Osteocyte (in vitro differentiated cells): ENCODE data around the gene ADCY3. TPM values are rescaled to one million over a fixed set of nuclear protein-coding genes. Genes with fewer than 3 reads are reported as not detected.

Experiments
- DNase-seq: peaks from one replicate; pipeline ENCODE4 v3.0.0; 2021; ENCODE audit warnings: mixed read lengths; ENCODE audit not compliant: unreplicated experiment; ENCODE audit errors: extremely low spot score
- H3K27ac Mint-ChIP-seq: one replicate; pipeline ENCODE4 v1.8.0; 2021; ENCODE audit warnings: mild to moderate bottlenecking, mixed read lengths; ENCODE audit not compliant: unreplicated experiment
- H3K27me3 Mint-ChIP-seq: one replicate; pipeline ENCODE4 v1.8.0; 2021; ENCODE audit warnings: mixed read lengths; ENCODE audit not compliant: unreplicated experiment
- H3K36me3 Mint-ChIP-seq: one replicate; pipeline ENCODE4 v1.8.0; 2021; ENCODE audit warnings: mixed read lengths; ENCODE audit not compliant: unreplicated experiment
- H3K4me1 Mint-ChIP-seq: one replicate; pipeline ENCODE4 v1.8.0; 2021; ENCODE audit warnings: mixed read lengths; ENCODE audit not compliant: unreplicated experiment
- H3K4me3 Mint-ChIP-seq: one replicate; pipeline ENCODE4 v1.8.0; 2021; ENCODE audit warnings: mild to moderate bottlenecking, moderate library complexity, mixed read lengths; ENCODE audit not compliant: unreplicated experiment
- H3K9me3 Mint-ChIP-seq: one replicate; pipeline ENCODE4 v1.8.0; 2021; ENCODE audit warnings: mixed read lengths; ENCODE audit not compliant: unreplicated experiment
- CTCF ChIP-seq: fragments of 200-600 bp; sonication (generic); IDR thresholded peaks from 2 replicates; pipeline ENCODE4 v1.5.0; 2021; ENCODE audit warnings: antibody characterized with exemption, mild to moderate bottlenecking, moderate library complexity
- total RNA-seq: library from RNA; stranded (reverse); gene quantifications from 2 replicates; pipeline ENCODE4 v1.2.1, GENCODE V29; 2021

The ADCY3 gene
- total RNA-seq, 1 donor from 2014 or later: 99.9 TPM

- no peak overlapping the region for H3K27ac Mint-ChIP-seq
- peaks cover 8% of the 10 kb centered on the region for H3K4me1 Mint-ChIP-seq
- TF ChIP-seq CTCF: no peak
- no peaks in the 10 kb centered on the region for H3K27me3 Mint-ChIP-seq
- H3K4me3 Mint-ChIP-seq: no peak overlapping the region
- DNase-seq: no peak
- no peaks in the 10 kb centered on the region for H3K36me3 Mint-ChIP-seq
- H3K9me3 Mint-ChIP-seq: no peaks in the 10 kb centered on the region
These were observed 8.0 kb upstream of the ADCY3 start for GRCh38 chr2:24928036-24928435.

DNA sequence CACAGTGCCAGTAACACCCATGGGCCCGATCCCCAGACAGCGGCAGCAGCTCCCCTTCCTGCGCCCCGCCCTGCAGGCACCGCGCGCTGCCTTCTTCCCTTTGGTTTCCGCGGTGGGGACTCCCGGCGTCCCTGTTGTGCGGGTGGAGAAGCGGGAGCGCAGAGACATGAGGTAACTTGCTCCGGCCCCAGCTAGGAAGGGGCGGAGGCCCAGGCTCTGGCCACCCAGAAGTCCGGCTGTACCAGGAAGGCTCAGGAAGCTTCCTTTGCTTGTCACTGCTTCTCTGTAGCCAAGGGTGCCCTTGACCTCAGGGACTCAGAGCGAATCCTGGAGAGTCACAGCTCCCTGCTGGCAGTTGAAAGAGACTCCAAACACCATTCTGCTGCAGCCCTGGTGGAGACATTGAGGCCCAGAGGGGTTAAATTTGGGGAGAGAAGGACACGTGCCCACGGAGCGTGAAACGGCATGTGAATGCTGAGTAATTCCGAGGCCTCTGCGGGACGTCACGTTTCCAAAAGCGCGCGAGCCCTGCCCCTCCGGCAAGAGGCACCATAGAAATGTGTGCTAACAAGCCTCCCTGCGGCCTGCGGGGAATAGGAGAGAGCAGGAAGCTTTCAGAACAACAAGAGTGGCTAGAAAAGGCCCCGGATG lies 6.7 kb upstream of the ADCY3 start:
- no peak for DNase-seq
- Mint-ChIP-seq H3K36me3 (no peaks in the 10 kb centered on the region), H3K27me3 (no peaks in the 10 kb centered on the region), H3K4me1 (peaks cover 8% of the 10 kb centered on the region), H3K9me3 (no peaks in the 10 kb centered on the region), H3K4me3 (no peak overlapping the region), H3K27ac (no peak overlapping the region)
- TF ChIP-seq CTCF: no peak

DNA sequence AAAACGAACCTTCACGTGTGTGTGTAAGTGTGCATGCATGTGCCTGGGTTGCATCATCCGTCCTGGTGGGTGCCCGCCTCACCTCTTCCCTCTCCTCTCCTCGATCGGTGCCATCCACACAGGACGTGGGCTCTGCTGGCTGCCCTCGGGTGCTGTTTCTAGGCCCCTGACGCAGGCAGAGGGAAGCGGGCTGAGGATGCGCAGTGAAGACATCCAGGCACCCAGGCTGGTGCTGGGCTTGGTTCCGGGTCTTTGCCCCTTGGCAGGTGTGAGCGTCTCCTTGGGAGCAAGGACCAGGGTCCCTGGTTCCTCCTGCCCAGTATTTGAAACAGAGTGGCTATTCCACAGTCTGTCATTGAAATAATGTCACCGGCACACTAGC lies 6.2 kb upstream of the ADCY3 start:
- Mint-ChIP-seq H3K9me3 (no peaks in the 10 kb centered on the region), H3K36me3 (no peaks in the 10 kb centered on the region), H3K4me3 (no peak overlapping the region), H3K27ac (no peak overlapping the region), H3K4me1 (peaks cover 8% of the 10 kb centered on the region), H3K27me3 (no peaks in the 10 kb centered on the region)
- DNase-seq: no peak
- no peak for TF ChIP-seq CTCF

DNA sequence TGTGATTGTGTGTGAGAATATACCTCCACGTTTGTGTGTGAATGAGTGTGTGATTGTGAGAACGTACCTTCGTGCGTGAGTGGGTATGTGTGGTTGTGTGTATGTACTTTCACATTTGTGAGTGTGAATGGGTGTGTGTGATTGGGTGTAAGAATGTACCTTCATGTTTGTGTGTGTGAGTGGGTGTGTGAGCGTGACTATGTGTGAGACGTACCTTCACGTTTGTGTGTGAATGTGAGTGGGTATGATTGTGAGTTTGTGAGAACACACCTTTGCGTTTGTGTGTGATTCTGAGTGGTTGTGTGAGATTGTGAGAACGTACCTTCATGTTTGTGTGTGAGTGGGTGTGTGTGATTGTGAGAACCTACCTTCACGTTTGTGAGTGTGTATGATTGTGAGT lies 5.8 kb upstream of the ADCY3 start:
- no peak for DNase-seq
- H3K36me3 Mint-ChIP-seq: no peaks in the 10 kb centered on the region
- H3K27me3 Mint-ChIP-seq: no peaks in the 10 kb centered on the region
- H3K4me3 Mint-ChIP-seq: no peak overlapping the region
- H3K9me3 Mint-ChIP-seq: no peaks in the 10 kb centered on the region
- H3K4me1 Mint-ChIP-seq: peaks cover 5% of the 10 kb centered on the region
- H3K27ac Mint-ChIP-seq: no peak overlapping the region
- TF ChIP-seq CTCF: no peak

DNA sequence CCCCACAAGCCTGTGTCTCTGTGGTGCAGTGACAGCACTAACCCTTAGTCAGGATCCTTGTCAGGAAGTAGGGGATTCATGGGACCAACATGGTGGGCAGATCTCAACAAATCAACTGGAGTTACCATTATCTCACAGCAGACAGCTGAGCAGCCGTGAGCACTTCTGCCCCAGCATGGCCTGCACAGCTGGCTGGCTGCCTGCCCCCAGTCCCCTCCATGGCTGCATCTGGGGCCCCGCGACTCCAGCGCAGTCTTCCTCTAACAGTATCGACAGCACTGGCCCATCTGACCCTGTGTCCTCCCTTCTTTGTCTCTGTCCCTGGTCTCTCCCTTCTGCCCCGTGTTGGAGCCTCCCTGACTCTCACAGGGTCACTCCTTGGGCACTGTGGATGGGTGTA lies 4.7 kb upstream of the ADCY3 start:
- H3K4me3 Mint-ChIP-seq: no peak overlapping the region

More for the DNA sequence above, 4.7 kb upstream of the ADCY3 start:
- H3K27me3 Mint-ChIP-seq: no peaks in the 10 kb centered on the region
- TF ChIP-seq CTCF: no peak
- H3K27ac Mint-ChIP-seq: no peak overlapping the region
- DNase-seq: no peak
- H3K36me3 Mint-ChIP-seq: no peaks in the 10 kb centered on the region
- H3K9me3 Mint-ChIP-seq: no peaks in the 10 kb centered on the region
- peaks cover 5% of the 10 kb centered on the region for H3K4me1 Mint-ChIP-seq
